ENCODE data around the gene HES7.
A peak's percentile ranks its signal among the peaks of the same experiment; 100 is the strongest.
"Not testable (repeated sequence)": the region's sequence is repeated elsewhere in the genome, so short reads cannot be mapped to it uniquely, and the experiment has no call there.

HES7 gene

GRCh38 chr17:8079291-8080207 lies 44.4 kb downstream of the HES7 start:
- peak; percentile 65 to 81 for DNase-seq
- TF ChIP-seq POLR2A (IDR thresholded peaks at IDR 0.05; ENCODE audit: low read length) (peak; percentile 40), GATA1 (IDR thresholded peaks at IDR 0.05; ENCODE audit: low read depth, low read length) (no peak)

- not testable (repeated sequence) for DNase-seq
Observed at GRCh38 chr17:8077939-8078338, 46.0 kb downstream of the HES7 start.

- no peak for DNase-seq
- TF ChIP-seq GATA1 (IDR thresholded peaks at IDR 0.05; ENCODE audit: low read depth, low read length) (no peak), POLR2A (IDR thresholded peaks at IDR 0.05; ENCODE audit: low read length) (no peak)
Observed at GRCh38 chr17:8076502-8077266, 47.2 kb downstream of the HES7 start.

- TF ChIP-seq POLR2A (IDR thresholded peaks at IDR 0.05; ENCODE audit: low read length) (no peak), GATA1 (IDR thresholded peaks at IDR 0.05; ENCODE audit: low read depth, low read length) (no peak)
- DNase-seq = no peak
Observed at GRCh38 chr17:8075574-8076342, 48.1 kb downstream of the HES7 start.

GRCh38 chr17:8075081-8075480 lies 48.8 kb downstream of the HES7 start:
- TF ChIP-seq POLR2A (IDR thresholded peaks at IDR 0.05; ENCODE audit: low read length) (no peak), GATA1 (IDR thresholded peaks at IDR 0.05; ENCODE audit: low read depth, low read length) (no peak)

GRCh38 chr17:8074554-8074953 lies 49.4 kb downstream of the HES7 start:
- TF ChIP-seq GATA1 (IDR thresholded peaks at IDR 0.05; ENCODE audit: low read depth, low read length) (no peak), POLR2A (IDR thresholded peaks at IDR 0.05; ENCODE audit: low read length) (no peak)
- no peak for DNase-seq

More at GRCh38 chr17:8075081-8075480, 48.8 kb downstream of the HES7 start:
- DNase-seq = no peak

- TF ChIP-seq GATA1 (IDR thresholded peaks at IDR 0.05; ENCODE audit: low read depth, low read length) (no peak), POLR2A (IDR thresholded peaks at IDR 0.05; ENCODE audit: low read length) (no peak)
- peak; percentile 72 to 85 for DNase-seq
Observed at GRCh38 chr17:8073627-8074484, 50.0 kb downstream of the HES7 start.

- no peak for DNase-seq
- TF ChIP-seq POLR2A (IDR thresholded peaks at IDR 0.05; ENCODE audit: low read length) = no peak
Observed at GRCh38 chr17:8072729-8073461, 51.0 kb downstream of the HES7 start.

GRCh38 chr17:8072341-8072728 lies 51.6 kb downstream of the HES7 start:
- TF ChIP-seq POLR2A (IDR thresholded peaks at IDR 0.05; ENCODE audit: low read length) = no peak
- DNase-seq = no peak

- TF ChIP-seq POLR2A (IDR thresholded peaks at IDR 0.05; ENCODE audit: low read length) (no peak), GATA1 (IDR thresholded peaks at IDR 0.05; ENCODE audit: low read depth, low read length) (no peak)
- DNase-seq = no peak
Observed at GRCh38 chr17:8071496-8071895, 52.4 kb downstream of the HES7 start.
